GM23338 (cell line): ENCODE data around the gene C12orf42.

Experiments used
- CREB1 ChIP-seq: fragments of 250-450 bp; sonication (Bioruptor Pico); IDR thresholded peaks from 2 replicates; pipeline ENCODE4 v1.5.0; 2020; ENCODE audit warnings: low read depth, mild to moderate bottlenecking, moderate library complexity
- CTCF ChIP-seq, 2 experiments: fragments of 200-600 bp in 1 of 2; sonication (generic) in 1 of 2; conservative IDR thresholded peaks; 2 replicates each; pipeline versions ENCODE4 v1.5.1 to v1.6.1; 2016 to 2017; ENCODE audit warnings: antibody characterized with exemption in 2 of 2, low read depth in 2 of 2, mild to moderate bottlenecking in 2 of 2, moderate library complexity in 1 of 2
- EZH2 ChIP-seq: fragments of 200-600 bp; sonication (generic); IDR thresholded peaks from one replicate; pipeline ENCODE4 v1.8.0; 2017; ENCODE audit warnings: antibody characterized with exemption, mild to moderate bottlenecking, low read depth; ENCODE audit not compliant: unreplicated experiment
- EZH2phosphoT487 ChIP-seq: fragments of 200-600 bp; sonication (generic); IDR thresholded peaks from one replicate; pipeline ENCODE4 v1.8.1; 2018; ENCODE audit warnings: antibody characterized with exemption; ENCODE audit not compliant: unreplicated experiment
- POLR2AphosphoS5 ChIP-seq: IDR thresholded peaks from 2 replicates; pipeline ENCODE4 v1.6.1; 2016; ENCODE audit warnings: antibody characterized with exemption, low read depth
- ZNF114 ChIP-seq: fragments of 250-450 bp; sonication (Bioruptor Pico); IDR thresholded peaks from 2 replicates; pipeline ENCODE4 v1.5.0; 2020; ENCODE audit warnings: mild to moderate bottlenecking, moderate library complexity
- ZNF331 ChIP-seq: fragments of 250-450 bp; sonication (Bioruptor Pico); IDR thresholded peaks from 2 replicates; pipeline ENCODE4 v1.5.0; 2020; ENCODE audit warnings: low read depth, mild to moderate bottlenecking, moderate library complexity
- ZNF462 ChIP-seq: fragments of 250-450 bp; sonication (Bioruptor Pico); IDR thresholded peaks from 2 replicates; pipeline ENCODE4 v1.5.0; 2020; ENCODE audit warnings: mild to moderate bottlenecking, moderate library complexity

GRCh38 chr12:103308396-103308795, 187.4 kb downstream of the C12orf42 start:
- TF ChIP-seq CTCF (conservative IDR thresholded peaks at IDR 0.05; ENCODE audit: low read depth in 2 of 2) (no peak), POLR2AphosphoS5 (no peak), EZH2 (no peak), ZNF114 (CRISPR knock-in tag) (no peak), CREB1 (CRISPR knock-in tag) (no peak), ZNF331 (CRISPR knock-in tag) (no peak), ZNF462 (no peak), EZH2phosphoT487 (no peak)
